MG63 (cell line): ENCODE results near the gene IGDCC3. TPM values are rescaled to one million over a fixed set of nuclear protein-coding genes. Genes with fewer than 3 reads are reported as not detected.

Source experiments
- DNase-seq: peaks from one replicate; pipeline ENCODE4 v3.0.0-alpha.2; 2020
- H3K27me3 ChIP-seq: fragments of 250-450 bp; sonication (Bioruptor Pico); 2 replicates; pipeline ENCODE4 v1.5.1; 2020; ENCODE audit warnings: mild to moderate bottlenecking, moderate library complexity
- H3K36me3 ChIP-seq: fragments of 250-450 bp; sonication (Bioruptor Pico); 2 replicates; pipeline ENCODE4 v1.5.1; 2020; ENCODE audit warnings: mild to moderate bottlenecking, moderate library complexity
- H3K4me3 ChIP-seq: fragments of 250-450 bp; sonication (Bioruptor Pico); 2 replicates; pipeline ENCODE4 v1.5.1; 2020; ENCODE audit warnings: mild to moderate bottlenecking, moderate library complexity
- H3K9me3 ChIP-seq: fragments of 250-450 bp; sonication (Bioruptor Pico); 2 replicates; pipeline ENCODE4 v1.5.1; 2020; ENCODE audit warnings: mild to moderate bottlenecking, moderate library complexity
- total RNA-seq: library from RNA; depleted of rRNA; stranded (reverse); fragments of >200 nt; shearing (Covaris generic); gene quantifications from 2 replicates; pipeline ENCODE4 v1.2.3, GENCODE V29; 2014; ENCODE audit warnings: low replicate concordance

IGDCC3 gene
- total RNA-seq, 1 experiment from 2014 or later, result not detected

GRCh38 chr15:65304381-65305149, 73.2 kb downstream of the IGDCC3 start, which contains the start of gene RNU5B-1:
Gene RNU5B-1, plus strand, starts transcription at chr15:65304677.
- peak within 1 kb of the TSS; percentile 41 for H3K4me3 ChIP-seq
- no peaks in the 10 kb centered on the region for H3K27me3 ChIP-seq
- H3K36me3 ChIP-seq, result no peaks in the 10 kb centered on the region
- DNase-seq, result peak; percentile 92
- H3K9me3 ChIP-seq, result no peaks in the 10 kb centered on the region

GRCh38 chr15:65303687-65304380, 74.0 kb downstream of the IGDCC3 start:
- no peaks in the 10 kb centered on the region for H3K36me3 ChIP-seq
- H3K27me3 ChIP-seq, result no peaks in the 10 kb centered on the region
- peak overlapping the region; percentile 41 for H3K4me3 ChIP-seq
- peak; percentile 48 for DNase-seq
- H3K9me3 ChIP-seq, result no peaks in the 10 kb centered on the region

DNA sequence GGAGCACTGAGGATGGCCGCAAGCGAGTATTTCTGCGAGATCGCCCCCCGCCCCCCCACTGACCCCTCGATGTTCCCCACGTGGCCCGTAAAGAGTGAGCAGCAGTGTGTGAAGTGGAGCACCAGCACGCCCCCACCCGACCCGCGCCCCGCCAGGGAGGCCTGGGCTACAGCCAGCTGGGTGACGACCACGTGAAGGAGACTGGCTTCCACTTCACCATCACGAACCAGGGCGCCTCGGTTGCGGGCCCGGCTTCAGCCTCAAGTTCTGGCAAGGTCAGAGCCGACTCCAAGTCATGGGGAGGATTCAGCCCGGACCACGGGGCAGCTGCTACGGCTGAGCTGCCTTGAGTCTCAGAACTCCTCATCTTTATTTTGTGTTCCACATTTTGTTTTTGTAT, 75.7 kb downstream of the IGDCC3 start:
- DNase-seq, result no peak
- no peaks in the 10 kb centered on the region for H3K9me3 ChIP-seq

GRCh38 chr15:65300924-65301441, 76.8 kb downstream of the IGDCC3 start:
- Histone ChIP-seq H3K27me3 (no peaks in the 10 kb centered on the region), H3K36me3 (no peaks in the 10 kb centered on the region), H3K9me3 (no peaks in the 10 kb centered on the region), H3K4me3 (no peak overlapping the region)
- no peak for DNase-seq

More for the DNA sequence above, 75.7 kb downstream of the IGDCC3 start:
- Histone ChIP-seq H3K4me3 (no peak overlapping the region), H3K27me3 (no peaks in the 10 kb centered on the region), H3K36me3 (no peaks in the 10 kb centered on the region)

- H3K36me3 ChIP-seq, result no peaks in the 10 kb centered on the region
- no peaks in the 10 kb centered on the region for H3K9me3 ChIP-seq
- H3K27me3 ChIP-seq, result no peaks in the 10 kb centered on the region
- no peak for DNase-seq
- H3K4me3 ChIP-seq, result no peak overlapping the region
Measured at GRCh38 chr15:65298731-65299130, 79.1 kb downstream of the IGDCC3 start.

DNA sequence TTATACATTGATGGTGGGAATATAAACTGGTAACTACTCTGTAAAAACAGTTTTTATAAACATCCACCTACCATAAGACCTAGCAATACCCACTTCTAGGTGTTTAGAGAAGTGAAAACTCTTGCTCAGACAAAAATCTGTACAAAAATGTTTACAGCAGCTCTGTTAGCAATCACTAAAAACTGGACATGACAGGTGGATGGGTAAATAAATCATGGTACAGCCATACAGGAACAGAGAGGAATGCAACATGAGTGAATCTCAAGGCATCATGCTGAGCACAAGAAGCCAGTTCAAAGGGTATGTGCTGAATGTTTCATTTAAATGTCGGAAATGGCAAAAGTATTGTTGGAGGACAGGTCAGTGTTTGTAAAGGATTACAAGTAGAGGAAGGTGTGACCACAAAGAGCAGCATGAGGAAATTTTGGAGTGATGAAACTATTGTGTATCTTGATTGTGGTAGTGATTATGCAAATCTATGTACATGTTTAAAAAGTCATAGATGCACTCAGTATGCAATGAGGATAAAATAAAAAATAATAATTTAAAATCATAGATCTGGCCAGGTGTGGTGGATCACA, 84.8 kb downstream of the IGDCC3 start:
- H3K9me3 ChIP-seq, result no peaks in the 10 kb centered on the region
- H3K27me3 ChIP-seq, result no peaks in the 10 kb centered on the region
- DNase-seq, result no peak
- no peaks in the 10 kb centered on the region for H3K36me3 ChIP-seq
- H3K4me3 ChIP-seq, result no peak overlapping the region

GRCh38 chr15:65290228-65290627, 87.6 kb downstream of the IGDCC3 start:
- DNase-seq, result no peak
- no peak overlapping the region for H3K4me3 ChIP-seq
- H3K36me3 ChIP-seq, result no peaks in the 10 kb centered on the region
- H3K27me3 ChIP-seq, result no peaks in the 10 kb centered on the region
- H3K9me3 ChIP-seq, result no peaks in the 10 kb centered on the region

DNA sequence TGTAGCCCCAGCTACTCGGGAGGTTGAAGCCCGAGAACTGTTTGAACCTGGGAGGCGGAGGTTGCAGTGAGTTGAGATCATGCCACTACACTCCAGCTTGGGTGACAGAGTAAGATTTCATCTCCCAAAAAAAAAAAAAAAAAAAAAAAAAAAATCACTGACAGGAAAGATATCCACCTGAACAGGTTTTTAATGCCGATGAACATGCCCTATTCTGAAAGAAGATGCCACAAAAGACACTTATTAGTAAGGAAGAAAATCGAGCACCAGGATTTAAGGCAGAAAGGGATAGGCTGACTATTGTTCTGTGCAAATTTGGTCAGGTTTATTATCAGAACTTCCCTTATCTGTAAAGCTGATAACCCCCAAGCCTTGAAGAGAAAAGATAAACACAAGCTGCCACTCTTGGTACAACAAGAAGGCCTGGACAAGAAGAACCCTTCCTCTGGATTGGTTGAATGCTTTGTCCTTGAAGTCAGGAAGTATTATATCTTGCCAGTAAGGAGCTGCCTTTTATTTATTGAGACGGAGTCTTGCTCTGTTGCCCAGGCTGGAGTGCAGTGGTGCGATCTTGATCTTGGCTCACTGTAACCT, 88.4 kb downstream of the IGDCC3 start:
- Histone ChIP-seq H3K4me3 (no peak overlapping the region), H3K36me3 (no peaks in the 10 kb centered on the region), H3K27me3 (no peaks in the 10 kb centered on the region), H3K9me3 (no peaks in the 10 kb centered on the region)
- no peak for DNase-seq

- no peaks in the 10 kb centered on the region for H3K9me3 ChIP-seq
- H3K36me3 ChIP-seq, result no peaks in the 10 kb centered on the region; the same call in 1 of the 2 replicates
- no peaks in the 10 kb centered on the region for H3K27me3 ChIP-seq
- DNase-seq, result no peak
- H3K4me3 ChIP-seq, result no peak overlapping the region
Measured at GRCh38 chr15:65287520-65287855, 90.3 kb downstream of the IGDCC3 start.

- peak within 1 kb of the TSS; percentile 63 for H3K4me3 ChIP-seq
- H3K36me3 ChIP-seq, result no peaks in the 10 kb centered on the region; the same call in 1 of the 2 replicates
- no peaks in the 10 kb centered on the region for H3K9me3 ChIP-seq
- H3K27me3 ChIP-seq, result no peaks in the 10 kb centered on the region
- peak; percentile 94 for DNase-seq
Measured at GRCh38 chr15:65286704-65287519, 90.9 kb downstream of the IGDCC3 start, which contains the start of gene PARP16. Gene PARP16, minus strand, starts transcription at chr15:65286883. Its CDS starts 457 bp downstream, at chr15:65286426.

GRCh38 chr15:65286069-65286703, 91.6 kb downstream of the IGDCC3 start:
- peak; percentile 47 for DNase-seq
- no peaks in the 10 kb centered on the region for H3K9me3 ChIP-seq
- no peaks in the 10 kb centered on the region; the same call in 1 of the 2 replicates for H3K36me3 ChIP-seq
- H3K27me3 ChIP-seq, result no peaks in the 10 kb centered on the region
- H3K4me3 ChIP-seq, result peak overlapping the region; percentile 63

GRCh38 chr15:65285291-65286068, 92.3 kb downstream of the IGDCC3 start:
- no peaks in the 10 kb centered on the region for H3K27me3 ChIP-seq
- no peaks in the 10 kb centered on the region; the same call in 1 of the 2 replicates for H3K36me3 ChIP-seq
- H3K9me3 ChIP-seq, result no peaks in the 10 kb centered on the region
- H3K4me3 ChIP-seq, result peak overlapping the region; percentile 63
- DNase-seq, result no peak

- DNase-seq, result no peak
- Histone ChIP-seq H3K27me3 (no peaks in the 10 kb centered on the region), H3K36me3 (no peaks in the 10 kb centered on the region; the same call in none of the 2 replicates), H3K9me3 (no peaks in the 10 kb centered on the region), H3K4me3 (no peak overlapping the region)
Measured at GRCh38 chr15:65278480-65278879, 99.3 kb downstream of the IGDCC3 start.
